ENCODE data around the gene NPPB. TPM values are rescaled to one million over a fixed set of nuclear protein-coding genes. Genes with fewer than 3 reads are reported as not detected.

NPPB gene
- total and polyA plus RNA-seq, 2 donors (not counting 1 experiment from before 2014, with no cell fraction given) = not detected

- H3K4me3 ChIP-seq (replicated peaks in 1 of 4; ENCODE audit: control extremely low read depth in 1 of 4, insufficient read depth in 1 of 4, low read depth in 3 of 4, low read length in 4 of 4) = no peak overlapping the region
- no peaks in the 10 kb centered on the region for H3K9me3 ChIP-seq (ENCODE audit: control insufficient read depth, insufficient read depth, low read depth, low read length)
- H3K79me2 ChIP-seq (ENCODE audit: control insufficient read depth, insufficient read depth, low read length) = no peaks in the 10 kb centered on the region
- H3K36me3 ChIP-seq (ENCODE audit: control insufficient read depth, insufficient read depth, low read length) = peaks cover 44% of the 10 kb centered on the region
- TF ChIP-seq EZH2 (IDR thresholded peaks at IDR 0.05; ENCODE audit: low read length, missing control alignments) = no peak
- TF ChIP-seq, protein P1, sequence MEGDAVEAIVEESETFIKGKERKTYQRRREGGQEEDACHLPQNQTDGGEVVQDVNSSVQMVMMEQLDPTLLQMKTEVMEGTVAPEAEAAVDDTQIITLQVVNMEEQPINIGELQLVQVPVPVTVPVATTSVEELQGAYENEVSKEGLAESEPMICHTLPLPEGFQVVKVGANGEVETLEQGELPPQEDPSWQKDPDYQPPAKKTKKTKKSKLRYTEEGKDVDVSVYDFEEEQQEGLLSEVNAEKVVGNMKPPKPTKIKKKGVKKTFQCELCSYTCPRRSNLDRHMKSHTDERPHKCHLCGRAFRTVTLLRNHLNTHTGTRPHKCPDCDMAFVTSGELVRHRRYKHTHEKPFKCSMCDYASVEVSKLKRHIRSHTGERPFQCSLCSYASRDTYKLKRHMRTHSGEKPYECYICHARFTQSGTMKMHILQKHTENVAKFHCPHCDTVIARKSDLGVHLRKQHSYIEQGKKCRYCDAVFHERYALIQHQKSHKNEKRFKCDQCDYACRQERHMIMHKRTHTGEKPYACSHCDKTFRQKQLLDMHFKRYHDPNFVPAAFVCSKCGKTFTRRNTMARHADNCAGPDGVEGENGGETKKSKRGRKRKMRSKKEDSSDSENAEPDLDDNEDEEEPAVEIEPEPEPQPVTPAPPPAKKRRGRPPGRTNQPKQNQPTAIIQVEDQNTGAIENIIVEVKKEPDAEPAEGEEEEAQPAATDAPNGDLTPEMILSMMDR (conservative IDR thresholded peaks at IDR 0.05 in 1 of 2, IDR thresholded peaks at IDR 0.05 in 1 of 2; ENCODE audit: low read depth in 1 of 2, low read length in 2 of 2) = no peak
- H3K27ac ChIP-seq (ENCODE audit: insufficient read depth, low read length) = no peak overlapping the region
- no peak overlapping the region for H2AFZ ChIP-seq (ENCODE audit: low read length)
- H4K20me1 ChIP-seq (ENCODE audit: control insufficient read depth, extremely low read depth, insufficient read depth, low read length) = no peaks in the 10 kb centered on the region
- H3K9ac ChIP-seq (ENCODE audit: insufficient read depth, low read length) = no peak overlapping the region
- no peaks in the 10 kb centered on the region for H3K4me1 ChIP-seq (ENCODE audit: control insufficient read depth, extremely low read depth, insufficient read depth, low read length)
- H3K27me3 ChIP-seq (ENCODE audit: control insufficient read depth, insufficient read depth, low read length) = no peaks in the 10 kb centered on the region
- H3K4me2 ChIP-seq (ENCODE audit: extremely low read depth, insufficient read depth, low read length) = no peak overlapping the region
- peak in 1 of 2 donors; percentile 40 for DNase-seq (ENCODE audit: low read depth in 2 of 2)
These were observed 16.3 kb downstream of the NPPB start for GRCh38 chr1:11842154-11843041.

DNA sequence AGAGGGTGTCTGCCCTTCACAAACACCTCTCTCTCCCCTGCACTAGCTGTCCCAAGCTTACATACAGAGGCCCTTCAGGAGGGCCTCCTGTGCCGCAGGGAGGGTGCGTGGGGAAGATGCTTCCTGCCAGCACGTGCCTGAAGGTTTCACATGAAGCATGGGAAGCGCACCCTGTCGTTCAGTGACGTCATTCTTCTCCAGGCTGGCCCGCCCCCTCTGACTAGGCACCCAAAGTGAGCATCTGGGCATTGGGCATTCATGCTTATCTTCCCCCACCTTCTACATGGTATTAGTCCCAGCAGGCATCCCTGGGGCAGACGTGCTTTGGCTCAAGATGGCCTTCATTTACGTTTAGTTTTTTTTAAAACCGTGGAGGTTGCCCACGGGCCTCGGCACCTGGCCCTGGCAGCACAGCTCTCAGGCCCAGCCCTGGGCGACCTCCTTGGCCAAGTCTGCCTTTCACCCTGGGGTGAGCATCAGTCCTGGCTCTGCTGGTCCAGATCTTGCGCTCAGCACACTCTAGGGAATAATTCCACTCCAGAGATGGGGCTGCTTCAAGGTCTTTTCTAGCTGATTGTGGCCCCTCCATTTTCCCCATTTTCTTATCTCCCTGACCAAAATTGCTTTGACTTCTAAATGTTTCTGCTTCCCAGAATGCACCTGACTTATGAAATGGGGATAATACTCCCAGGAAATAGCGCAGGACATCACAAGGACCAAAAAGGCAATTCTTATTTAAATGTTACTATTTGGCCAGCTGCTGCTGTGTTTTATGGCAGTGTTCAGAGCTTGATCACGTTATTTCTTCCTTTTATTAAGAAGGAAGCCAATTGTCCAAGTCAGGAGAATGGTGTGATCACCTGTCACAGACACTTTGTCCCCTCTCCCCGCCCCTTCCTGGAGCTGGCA is 17.2 kb downstream of the NPPB start:
- no peak for DNase-seq (ENCODE audit: low read depth in 2 of 2)
- Histone ChIP-seq H3K27ac (ENCODE audit: insufficient read depth, low read length) (no peak overlapping the region), H3K9me3 (ENCODE audit: control insufficient read depth, insufficient read depth, low read depth, low read length) (no peaks in the 10 kb centered on the region), H3K27me3 (ENCODE audit: control insufficient read depth, insufficient read depth, low read length) (no peaks in the 10 kb centered on the region), H3K4me1 (ENCODE audit: control insufficient read depth, extremely low read depth, insufficient read depth, low read length) (no peaks in the 10 kb centered on the region), H4K20me1 (ENCODE audit: control insufficient read depth, extremely low read depth, insufficient read depth, low read length) (no peaks in the 10 kb centered on the region), H3K36me3 (ENCODE audit: control insufficient read depth, insufficient read depth, low read length) (peaks cover 42% of the 10 kb centered on the region), H3K79me2 (ENCODE audit: control insufficient read depth, insufficient read depth, low read length) (no peaks in the 10 kb centered on the region), H3K4me2 (ENCODE audit: extremely low read depth, insufficient read depth, low read length) (no peak overlapping the region), H3K4me3 (replicated peaks in 1 of 4; ENCODE audit: control extremely low read depth in 1 of 4, insufficient read depth in 1 of 4, low read depth in 3 of 4, low read length in 4 of 4) (no peak overlapping the region), H2AFZ (ENCODE audit: low read length) (no peak overlapping the region), H3K9ac (ENCODE audit: insufficient read depth, low read length) (no peak overlapping the region)
- TF ChIP-seq EZH2 (IDR thresholded peaks at IDR 0.05; ENCODE audit: low read length, missing control alignments) = no peak
- TF ChIP-seq, protein P1 (conservative IDR thresholded peaks at IDR 0.05 in 1 of 2, IDR thresholded peaks at IDR 0.05 in 1 of 2; ENCODE audit: low read depth in 1 of 2, low read length in 2 of 2) = no peak

Data from fibroblast of lung (primary cell).